Trophoblast cell (in vitro differentiated cells and primary cell): ENCODE data around the gene TMEM198.

Source experiments
- DNase-seq, 2 donors: peaks; one replicate each; pipeline ENCODE4 v3.0.0-alpha.2; 2016
- H2AFZ ChIP-seq: 2 replicates; pipeline ENCODE4 v1.6.1; 2013; ENCODE audit warnings: low read length, moderate library complexity, mild to moderate bottlenecking; ENCODE audit not compliant: insufficient read depth, poor library complexity
- H2AK5ac ChIP-seq: 2 replicates; pipeline ENCODE4 v1.6.1; 2013; ENCODE audit warnings: mild to moderate bottlenecking, low read length
- H2BK120ac ChIP-seq: 2 replicates; pipeline ENCODE4 v1.6.1; 2013; ENCODE audit warnings: low read length, mild to moderate bottlenecking, moderate library complexity; ENCODE audit not compliant: insufficient read depth, poor library complexity
- H2BK12ac ChIP-seq: 2 replicates; pipeline ENCODE4 v1.6.1; 2013; ENCODE audit warnings: mild to moderate bottlenecking, low read length, moderate library complexity
- H2BK5ac ChIP-seq: 2 replicates; pipeline ENCODE4 v1.6.1; 2013; ENCODE audit warnings: low read length, low read depth, moderate library complexity, mild to moderate bottlenecking; ENCODE audit not compliant: poor library complexity
- H3K14ac ChIP-seq: 2 replicates; pipeline ENCODE4 v1.6.1; 2013; ENCODE audit warnings: mild to moderate bottlenecking, low read length
- H3K18ac ChIP-seq: 2 replicates; pipeline ENCODE4 v1.6.1; 2013; ENCODE audit warnings: mild to moderate bottlenecking, low read length
- H3K23ac ChIP-seq: 2 replicates; pipeline ENCODE4 v1.6.1; 2013; ENCODE audit warnings: low read length
- H3K27ac ChIP-seq: 2 replicates; pipeline ENCODE4 v1.5.1; 2013; ENCODE audit warnings: low read depth, mild to moderate bottlenecking, inconsistent platforms, low read length, moderate library complexity
- H3K27me3 ChIP-seq: 2 replicates; pipeline ENCODE4 v1.6.1; 2013; ENCODE audit warnings: inconsistent platforms, mild to moderate bottlenecking, low read length, moderate library complexity; ENCODE audit not compliant: insufficient read depth
- H3K36me3 ChIP-seq, 2 experiments: 1 replicate in 1 of 2; 2 replicates in 1 of 2; pipeline ENCODE4 v1.6.1; 2013; ENCODE audit warnings: low read length in 2 of 2, mild to moderate bottlenecking in 2 of 2, moderate library complexity in 1 of 2; ENCODE audit not compliant: insufficient read depth in 2 of 2, control insufficient read depth in 1 of 2
- H3K4ac ChIP-seq: 2 replicates; pipeline ENCODE4 v1.6.1; 2013; ENCODE audit warnings: low read depth, mild to moderate bottlenecking, low read length, moderate library complexity
- H3K4me1 ChIP-seq, 2 experiments: 1 replicate in 1 of 2; 2 replicates in 1 of 2; pipeline ENCODE4 v1.6.1; 2013; ENCODE audit warnings: low read length in 2 of 2, mild to moderate bottlenecking in 2 of 2, moderate library complexity in 1 of 2; ENCODE audit not compliant: insufficient read depth in 2 of 2, control insufficient read depth in 1 of 2
- H3K4me2 ChIP-seq: 2 replicates; pipeline ENCODE4 v1.6.1; 2013; ENCODE audit warnings: inconsistent platforms, mild to moderate bottlenecking, low read length, moderate library complexity
- H3K4me3 ChIP-seq: 2 replicates; pipeline ENCODE4 v1.5.1; 2013; ENCODE audit warnings: mild to moderate bottlenecking, low read depth, low read length, inconsistent platforms
- H3K79me1 ChIP-seq: one replicate; pipeline ENCODE4 v1.6.1; 2013; ENCODE audit warnings: low read length
- H3K79me2 ChIP-seq: 2 replicates; pipeline ENCODE4 v1.6.1; 2013; ENCODE audit warnings: low read length, mild to moderate bottlenecking; ENCODE audit not compliant: control insufficient read depth, insufficient read depth, poor library complexity
- H3K9ac ChIP-seq: 2 replicates; pipeline ENCODE4 v1.6.1; 2013; ENCODE audit warnings: mild to moderate bottlenecking, low read length
- H3K9me3 ChIP-seq: 2 replicates; pipeline ENCODE4 v1.6.1; 2013; ENCODE audit warnings: low read depth, mild to moderate bottlenecking, control low read depth, inconsistent platforms, low read length; ENCODE audit not compliant: insufficient read depth
- H4K12ac ChIP-seq: 2 replicates; pipeline ENCODE4 v1.6.1; 2013; ENCODE audit warnings: low read depth, mild to moderate bottlenecking, low read length, moderate library complexity
- H4K8ac ChIP-seq: 2 replicates; pipeline ENCODE4 v1.6.1; 2013; ENCODE audit warnings: low read depth, mild to moderate bottlenecking, low read length, moderate library complexity
- H4K91ac ChIP-seq: one replicate; pipeline ENCODE4 v1.6.1; 2013; ENCODE audit warnings: low read depth, mild to moderate bottlenecking, low read length, moderate library complexity
- WGBS: extraction: QIAGEN DNeasy Blood & Tissue Kit; methylation state at CpG from one replicate; pipeline ENCODE4 v1.1.7; 2013; ENCODE audit warnings: missing lambda C conversion rate; ENCODE audit not compliant: insufficient read length, insufficient coverage; ENCODE audit errors: extremely low coverage; 5-methylcytosine and 5-hydroxymethylcytosine counted together

Gene TMEM198

GRCh38 chr2:219574484-219575311 lies 30.9 kb downstream of the TMEM198 start:
- Histone ChIP-seq H3K4me2 (no peak overlapping the region), H3K79me1 (peaks cover 33% of the 10 kb centered on the region), H3K9me3 (peaks cover 2% of the 10 kb centered on the region), H3K79me2 (peaks cover 16% of the 10 kb centered on the region), H2BK12ac (peak overlapping the region; percentile 38), H3K27ac (no peak overlapping the region), H3K4ac (no peak overlapping the region), H3K18ac (peak overlapping the region; percentile 38), H4K12ac (no peak overlapping the region), H3K23ac (no peak overlapping the region), H4K8ac (no peak overlapping the region), H3K36me3 (peaks cover 2 to 3% of the 10 kb centered on the region in 2 experiments), H2AFZ (no peak overlapping the region), H2BK5ac (no peak overlapping the region), H2AK5ac (peak overlapping the region; percentile 70), H3K9ac (no peak overlapping the region), H3K4me1 (peaks cover 32 to 42% of the 10 kb centered on the region in 2 experiments), H2BK120ac (peak overlapping the region; percentile 35), H3K4me3 (no peak overlapping the region), H4K91ac (peak overlapping the region; percentile 26), H3K27me3 (no peaks in the 10 kb centered on the region), H3K14ac (peak overlapping the region; percentile 9)
- WGBS = no CpG with 5 or more reads among the region's 22 CpGs
- DNase-seq = no peak

- Histone ChIP-seq H2BK5ac (no peak overlapping the region), H3K79me2 (peaks cover 6% of the 10 kb centered on the region), H3K18ac (no peak overlapping the region), H3K4ac (no peak overlapping the region), H2BK120ac (no peak overlapping the region), H3K79me1 (peaks cover 22% of the 10 kb centered on the region), H4K12ac (no peak overlapping the region), H3K4me2 (no peak overlapping the region), H4K91ac (peak overlapping the region; percentile 79), H3K23ac (no peak overlapping the region), H3K9ac (no peak overlapping the region), H4K8ac (no peak overlapping the region), H3K9me3 (peaks cover 2% of the 10 kb centered on the region), H2AFZ (no peak overlapping the region), H3K36me3 (no peaks in the 10 kb centered on the region), H3K4me3 (no peak overlapping the region), H2BK12ac (peak overlapping the region; percentile 55), H3K4me1 (peaks cover 32 to 36% of the 10 kb centered on the region in 2 experiments), H3K27me3 (no peaks in the 10 kb centered on the region), H3K27ac (no peak overlapping the region), H3K14ac (peak overlapping the region; percentile 26), H2AK5ac (peak overlapping the region; percentile 40)
- no CpG with 5 or more reads among the region's 6 CpGs for WGBS
- DNase-seq = no peak
These were observed 32.0 kb downstream of the TMEM198 start for GRCh38 chr2:219575566-219576504.

- H3K4ac ChIP-seq = no peak overlapping the region
- peak overlapping the region; percentile 79 for H4K91ac ChIP-seq
- H2BK120ac ChIP-seq = peak overlapping the region; percentile 16
- no peaks in the 10 kb centered on the region for H3K9me3 ChIP-seq
- peak overlapping the region; percentile 48 for H2BK12ac ChIP-seq
- H2AFZ ChIP-seq = no peak overlapping the region
- no peak overlapping the region for H4K12ac ChIP-seq
- no peaks in the 10 kb centered on the region for H3K36me3 ChIP-seq
- peaks cover 32 to 34% of the 10 kb centered on the region in 2 experiments for H3K4me1 ChIP-seq
- no peak overlapping the region for H3K23ac ChIP-seq
- peak overlapping the region; percentile 79 for H2AK5ac ChIP-seq
- H3K18ac ChIP-seq = no peak overlapping the region
- WGBS = no CpG with 5 or more reads among the region's 15 CpGs
- H3K79me2 ChIP-seq = peaks cover 4% of the 10 kb centered on the region
- no peaks in the 10 kb centered on the region for H3K27me3 ChIP-seq
- no peak overlapping the region for H2BK5ac ChIP-seq
- H3K9ac ChIP-seq = no peak overlapping the region
- peak overlapping the region; percentile 31 for H3K27ac ChIP-seq
- H4K8ac ChIP-seq = no peak overlapping the region
- H3K4me2 ChIP-seq = peak overlapping the region; percentile 39
- peaks cover 14% of the 10 kb centered on the region for H3K79me1 ChIP-seq
- DNase-seq = peak; percentile 41 to 54
- H3K4me3 ChIP-seq = no peak overlapping the region
- H3K14ac ChIP-seq = peak overlapping the region; percentile 28
These were observed 32.9 kb downstream of the TMEM198 start for GRCh38 chr2:219576505-219577388.
